HG03108 (cell line): ENCODE measurements around the gene NRG3.

Experiments used
- ATAC-seq: cut with Tn5 transposase; IDR thresholded peaks from one replicate; pipeline ENCODE4 v1.9.1; 2021; ENCODE audit warnings: moderate library complexity; ENCODE audit not compliant: unreplicated experiment

NRG3 gene

DNA sequence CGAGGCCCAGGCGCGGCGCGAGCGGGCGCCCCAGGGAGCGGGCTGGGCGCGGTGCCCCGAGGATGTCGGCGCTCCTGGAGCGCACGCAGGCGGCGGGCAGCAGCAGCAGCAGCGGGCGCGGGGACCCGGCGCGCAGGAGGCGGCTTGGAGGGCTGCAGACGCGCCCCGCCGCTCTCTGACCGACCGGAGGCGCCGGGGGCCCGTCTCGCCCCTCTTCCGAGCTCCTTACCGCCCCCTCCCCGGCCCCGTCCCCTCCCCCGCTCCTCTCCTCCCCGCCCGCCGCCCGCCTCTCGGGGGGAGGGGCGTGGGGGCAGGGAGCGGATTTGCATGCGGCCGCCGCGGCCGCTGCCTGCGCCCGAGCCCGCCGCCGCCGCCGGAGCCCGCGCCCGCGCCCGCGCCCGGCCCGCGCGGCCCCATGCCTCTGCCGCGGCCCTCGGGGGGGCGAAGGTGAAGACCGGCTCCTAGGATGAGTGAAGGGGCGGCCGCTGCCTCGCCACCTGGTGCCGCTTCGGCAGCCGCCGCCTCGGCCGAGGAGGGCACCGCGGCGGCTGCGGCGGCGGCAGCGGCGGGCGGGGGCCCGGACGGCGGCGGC is at the start of gene NRG3:
TSS of gene NRG3 (plus strand) at position 320 of the 592 bp plus-strand sequence.
- no peak for ATAC-seq

DNA sequence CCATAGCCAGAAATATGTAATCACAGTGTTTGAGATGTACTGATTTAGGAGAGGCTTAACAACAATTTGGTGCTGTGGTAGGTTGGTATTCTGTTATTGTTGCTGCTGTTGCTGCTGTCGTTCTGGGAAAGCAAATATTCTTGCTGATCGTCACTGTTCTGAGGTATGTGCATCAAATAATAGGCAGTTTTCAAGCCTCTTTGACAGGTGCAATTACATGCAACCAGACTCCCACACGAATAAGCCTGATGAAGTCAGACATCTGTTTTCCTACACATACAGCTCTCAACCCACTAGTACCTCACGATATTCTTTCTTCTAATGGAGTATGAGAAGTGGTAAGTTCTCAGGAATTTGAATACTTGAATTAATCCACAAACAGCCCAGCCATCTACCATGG is 46.7 kb upstream of the NRG3 start:
- ATAC-seq = no peak

DNA sequence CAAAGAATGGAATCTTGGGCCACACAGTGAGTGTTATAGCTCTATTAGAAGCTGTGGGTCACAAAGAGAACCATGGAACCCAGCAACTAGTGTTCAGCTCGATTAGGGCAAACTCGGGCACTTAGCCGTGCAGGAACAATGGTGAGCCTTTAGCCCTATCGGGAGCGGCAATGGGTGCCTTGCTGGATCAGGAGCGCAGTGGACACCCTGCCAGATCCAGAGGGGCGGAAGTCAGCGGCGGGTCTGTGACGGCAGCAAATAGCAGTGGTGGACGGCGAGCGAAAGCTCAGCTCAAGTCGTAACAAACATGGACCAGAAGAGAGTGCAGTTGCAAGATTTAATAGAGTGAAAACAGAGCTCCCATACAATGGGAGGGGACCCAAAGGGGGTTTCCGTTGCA is 43.9 kb upstream of the NRG3 start:
- ATAC-seq = no peak

DNA sequence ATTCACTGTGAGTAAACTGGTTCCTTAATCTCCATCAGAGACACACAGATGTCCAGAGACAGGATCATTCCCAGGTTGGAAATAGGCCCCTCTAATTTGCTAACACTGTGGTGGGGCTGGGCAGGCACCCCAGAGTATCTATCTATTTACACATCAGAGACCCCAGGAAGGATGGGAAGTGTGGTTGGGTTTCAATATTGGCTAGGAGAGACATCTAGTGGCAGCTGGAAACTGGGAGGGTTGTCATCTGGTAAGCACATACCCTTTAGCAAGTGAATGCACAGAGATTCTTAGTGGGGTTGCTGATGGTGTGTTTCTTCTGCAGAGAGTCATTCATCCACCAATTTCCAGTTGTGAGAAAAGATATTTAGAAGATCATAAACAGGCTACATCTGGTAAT is 36.0 kb upstream of the NRG3 start:
- ATAC-seq = no peak

- ATAC-seq = no peak
Measured at GRCh38 chr10:81843042-81843441, 32.0 kb upstream of the NRG3 start.

GRCh38 chr10:81847675-81848074 is 27.3 kb upstream of the NRG3 start:
- ATAC-seq = no peak

DNA sequence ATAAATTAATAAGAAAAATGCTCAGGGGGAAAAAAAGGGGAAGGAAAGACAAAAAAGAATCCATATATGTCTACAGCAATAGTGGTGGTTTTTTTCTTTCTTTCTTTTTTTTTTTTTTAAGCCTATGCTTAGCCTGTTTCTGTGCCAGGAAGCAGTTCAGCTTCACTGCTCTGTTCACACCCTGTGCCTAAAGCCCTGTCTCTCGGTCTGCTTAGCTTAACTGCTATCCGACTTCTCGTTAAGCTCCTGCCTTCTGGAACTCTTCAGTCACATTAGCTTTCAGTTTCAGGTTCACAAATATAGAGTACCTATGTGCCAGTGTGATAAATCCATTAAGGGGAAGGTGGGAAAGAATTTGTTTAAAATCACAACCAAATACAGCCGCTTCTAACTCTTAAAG is 26.5 kb upstream of the NRG3 start:
- ATAC-seq = no peak

DNA sequence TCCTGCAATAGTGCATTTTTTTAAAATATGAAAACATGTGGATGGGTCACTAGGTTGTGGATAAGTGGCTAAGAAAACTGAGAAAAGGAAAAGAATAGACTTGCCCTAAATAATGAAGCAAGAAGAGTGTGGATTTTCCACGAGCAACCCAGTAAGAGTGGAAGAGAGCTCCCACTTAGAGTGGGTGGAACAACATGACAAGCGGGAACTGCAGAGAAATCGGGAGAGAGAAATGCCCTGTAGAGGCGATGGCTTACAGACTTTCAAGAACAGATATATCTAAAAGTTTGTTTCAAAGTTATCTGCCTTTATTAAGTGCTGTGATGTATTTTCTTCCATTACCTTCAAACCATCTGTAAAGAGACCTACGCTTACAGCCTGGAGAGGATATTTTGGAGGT is 26.1 kb upstream of the NRG3 start:
- ATAC-seq = no peak

- no peak for ATAC-seq
Measured at GRCh38 chr10:81862596-81862995, 12.4 kb upstream of the NRG3 start.

DNA sequence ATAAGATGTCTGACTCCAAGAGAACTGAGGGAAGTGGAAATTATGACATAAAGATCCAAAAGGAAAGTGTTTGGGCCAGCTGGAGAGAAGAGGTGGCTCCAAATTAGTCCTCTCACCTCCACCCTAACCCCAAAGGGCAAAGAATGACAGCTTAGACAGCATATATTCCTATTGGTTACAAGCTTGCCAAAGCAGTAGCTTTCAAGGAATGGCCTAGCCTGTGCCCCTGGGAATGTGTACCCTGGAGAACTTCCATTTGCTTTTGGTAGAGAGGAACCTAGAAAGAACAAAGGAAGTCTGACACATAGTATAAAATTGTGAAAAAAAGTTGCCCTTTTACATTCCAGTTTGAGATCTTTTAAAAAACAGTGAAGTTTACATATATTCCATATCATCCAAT is 11.2 kb upstream of the NRG3 start:
- no peak for ATAC-seq

GRCh38 chr10:81865581-81865980 is 9.4 kb upstream of the NRG3 start:
- ATAC-seq = no peak

DNA sequence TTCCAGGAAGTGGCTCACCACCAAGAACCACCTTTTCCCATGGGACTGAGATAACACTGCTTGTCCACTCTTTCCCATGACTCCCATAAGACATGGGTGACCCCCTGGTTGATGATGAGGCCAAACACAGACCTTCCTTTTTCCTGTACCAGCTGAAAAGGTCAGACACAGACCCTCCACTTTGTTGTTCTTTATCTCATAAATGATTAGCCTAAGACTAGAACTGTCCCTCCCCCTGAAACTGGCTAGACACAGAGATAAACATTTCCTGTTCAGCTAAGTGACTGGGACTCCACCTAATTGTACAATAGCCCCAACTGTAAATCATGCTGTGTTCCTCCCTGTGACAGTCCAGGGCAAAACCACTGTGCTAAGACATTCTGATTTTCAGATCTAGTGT is 8.2 kb upstream of the NRG3 start:
- peak; percentile 99 for ATAC-seq

DNA sequence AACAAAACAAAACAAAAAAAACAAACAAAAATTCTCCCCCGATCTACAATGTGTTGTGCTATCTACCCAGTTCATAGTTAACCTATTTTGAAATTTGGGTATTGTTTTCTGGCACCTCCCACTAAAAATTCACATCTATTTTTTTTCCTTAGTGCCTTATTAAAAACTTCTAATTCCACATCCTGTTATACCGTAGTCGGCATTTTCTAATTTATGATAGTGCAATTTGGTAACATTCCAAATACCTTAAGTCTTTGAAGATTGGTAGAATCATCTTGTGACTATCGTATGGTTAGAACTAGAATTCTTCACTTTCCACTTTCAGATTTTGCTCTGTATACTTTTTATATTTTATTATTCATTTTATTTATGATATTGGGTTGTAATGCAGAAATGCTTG is 4.5 kb upstream of the NRG3 start:
- no peak for ATAC-seq

DNA sequence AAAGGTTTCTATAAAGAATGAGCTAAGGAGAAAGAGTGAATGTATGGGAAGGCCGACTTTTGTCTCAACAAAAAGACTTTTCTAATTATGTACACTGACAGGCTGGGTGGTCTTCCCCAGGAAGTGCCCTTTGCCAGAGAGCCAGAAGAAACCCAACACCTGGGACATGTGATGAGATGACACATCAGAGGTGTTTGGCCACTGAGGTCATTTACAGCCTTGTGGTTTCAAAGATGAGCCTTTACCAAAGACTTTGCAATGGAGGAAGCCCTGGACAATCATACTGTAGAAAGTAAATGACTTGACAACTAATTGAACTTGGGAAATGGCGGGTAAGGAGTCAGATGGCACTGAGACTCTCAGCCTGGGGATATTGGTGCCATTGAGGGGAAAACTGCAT is 3.4 kb upstream of the NRG3 start:
- no peak for ATAC-seq

- ATAC-seq = no peak
Measured at GRCh38 chr10:81872206-81872862, 2.7 kb upstream of the NRG3 start.

- ATAC-seq = peak; percentile 51
Measured at GRCh38 chr10:81873231-81873931, 1.6 kb upstream of the NRG3 start.

DNA sequence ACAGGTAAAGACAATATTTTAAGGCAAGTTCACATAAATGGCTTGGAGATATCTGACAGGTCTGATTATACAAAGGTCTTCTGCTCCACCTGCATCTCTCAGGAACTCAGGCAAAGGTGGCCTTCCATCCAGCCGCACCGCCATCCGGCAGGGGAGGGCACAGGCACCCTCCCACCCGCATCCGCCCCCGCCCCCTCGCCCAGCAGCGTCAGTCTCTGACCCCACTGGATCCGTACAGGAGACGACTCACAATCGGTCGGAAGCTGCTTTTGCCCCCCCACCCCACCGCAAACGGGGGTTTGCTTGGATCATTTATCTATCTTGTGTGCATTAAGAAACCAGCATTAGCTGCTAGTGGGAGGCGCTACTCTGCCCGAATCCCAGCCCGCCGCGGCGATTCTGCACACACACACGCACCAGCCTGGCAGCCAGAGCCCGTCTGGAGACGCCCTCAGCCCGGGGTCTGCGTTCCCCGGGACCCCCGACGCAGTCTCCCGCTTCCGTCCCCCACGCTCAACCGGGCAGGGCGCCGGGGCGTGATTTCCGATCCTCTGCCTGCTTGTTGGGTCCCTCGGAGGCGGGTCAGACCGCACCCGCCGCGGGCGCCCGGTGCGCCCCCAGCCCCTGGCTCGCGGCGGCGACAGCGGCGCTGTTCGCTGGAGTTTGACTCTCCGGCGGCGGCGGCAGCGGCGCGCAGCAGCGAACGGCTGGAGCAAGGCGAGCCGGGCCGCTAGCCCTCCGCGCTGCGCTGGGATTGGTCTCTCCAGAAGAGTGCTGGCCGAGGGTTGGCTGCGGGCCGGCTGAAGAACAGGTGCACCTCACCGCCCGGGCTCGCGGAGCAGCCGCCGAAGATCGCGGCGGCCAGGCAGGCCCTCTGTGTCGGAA is 820 bp upstream of the NRG3 start:
- no peak for ATAC-seq

GRCh38 chr10:81875467-81876252 is 666 bp downstream of the NRG3 start:
- ATAC-seq = no peak

- no peak for ATAC-seq
Measured at GRCh38 chr10:81876253-81877077, 1.5 kb downstream of the NRG3 start.

DNA sequence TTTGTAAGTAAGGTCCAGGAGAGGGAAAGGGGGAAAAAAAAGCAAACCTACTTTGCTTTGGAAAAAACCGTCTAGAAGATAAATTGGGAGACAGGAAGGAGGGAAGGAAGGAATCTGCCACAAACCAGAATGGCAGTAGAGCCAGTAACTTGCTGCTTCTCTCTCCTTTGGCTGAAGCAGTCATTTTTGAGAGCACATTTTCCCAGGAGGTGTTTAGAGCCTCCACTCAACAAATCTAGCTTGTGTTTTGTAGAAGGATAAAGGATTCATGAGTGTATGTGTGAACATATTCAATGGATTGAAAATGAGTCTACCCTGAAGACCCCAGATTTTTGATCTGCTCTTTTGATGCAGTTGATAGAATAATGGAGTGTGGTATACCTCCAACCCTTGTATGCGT is 2.6 kb downstream of the NRG3 start:
- ATAC-seq = no peak
